Left ventricle myocardium superior (tissue), 1 donor: ENCODE results near the gene BNIPL. TPM values are rescaled to one million over a fixed set of nuclear protein-coding genes. Genes with fewer than 3 reads are reported as not detected.

Experiments used
- ATAC-seq: fragments of 200-7000 bp; cut with Tn5 transposase; one replicate; pipeline ENCODE4 v1.9.1; 2020; ENCODE audit warnings: mild to moderate bottlenecking, moderate library complexity
- DNase-seq: peaks from one replicate; pipeline ENCODE4 v3.0.0-alpha.2; 2020
- intact Hi-C: fragments of 100-400 bp; cut with micrococcal nuclease; formaldehyde crosslinking; loops from one replicate; pipeline ENCODE4 v1.11.0; 2022
- total RNA-seq: library from RNA; stranded (reverse); fragmentation: NEBNext Ultra II Directional; extraction: Animal tissue kit (Norgen Biotek cat#: 25700); gene quantifications from one replicate; pipeline ENCODE4 v1.2.1, GENCODE V29; 2021
- donor health status: DM: no; HTN: yes; CAD: no; lungs with severe emphysema.

BNIPL gene
- total RNA-seq, 1 donor from 2014 or later, result 0.32 TPM

DNA sequence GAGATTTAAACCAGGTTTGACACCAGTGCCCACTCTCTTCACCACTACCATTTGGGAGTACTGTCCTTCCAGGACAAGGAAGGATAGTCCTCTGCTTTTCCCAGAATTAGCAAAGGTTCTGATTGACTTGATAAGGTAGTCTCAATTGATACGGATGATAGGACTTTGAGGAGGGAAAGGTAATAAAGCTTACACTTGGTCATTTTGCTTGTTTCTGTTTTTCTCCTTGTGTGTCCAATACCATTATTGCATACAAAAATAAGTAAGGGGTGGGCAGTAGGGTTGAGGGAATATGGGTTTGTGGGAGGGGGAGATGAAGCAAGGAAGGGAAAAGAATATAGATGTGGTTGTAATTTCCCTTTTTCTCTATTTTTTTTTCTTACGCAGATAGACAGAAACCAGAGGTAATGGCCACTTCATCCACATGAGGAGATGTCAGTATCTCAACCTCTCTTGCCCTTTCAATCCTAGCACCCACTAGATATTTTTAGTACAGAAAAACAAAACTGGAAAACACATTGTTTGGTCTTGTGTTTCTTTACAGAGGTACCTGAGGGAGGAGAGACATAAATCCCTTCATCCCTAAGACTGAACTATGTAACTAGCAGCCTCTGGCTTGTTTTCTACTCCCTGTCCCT lies 13.8 kb downstream of the BNIPL start:
- intact Hi-C loops, result no loop called here

DNA sequence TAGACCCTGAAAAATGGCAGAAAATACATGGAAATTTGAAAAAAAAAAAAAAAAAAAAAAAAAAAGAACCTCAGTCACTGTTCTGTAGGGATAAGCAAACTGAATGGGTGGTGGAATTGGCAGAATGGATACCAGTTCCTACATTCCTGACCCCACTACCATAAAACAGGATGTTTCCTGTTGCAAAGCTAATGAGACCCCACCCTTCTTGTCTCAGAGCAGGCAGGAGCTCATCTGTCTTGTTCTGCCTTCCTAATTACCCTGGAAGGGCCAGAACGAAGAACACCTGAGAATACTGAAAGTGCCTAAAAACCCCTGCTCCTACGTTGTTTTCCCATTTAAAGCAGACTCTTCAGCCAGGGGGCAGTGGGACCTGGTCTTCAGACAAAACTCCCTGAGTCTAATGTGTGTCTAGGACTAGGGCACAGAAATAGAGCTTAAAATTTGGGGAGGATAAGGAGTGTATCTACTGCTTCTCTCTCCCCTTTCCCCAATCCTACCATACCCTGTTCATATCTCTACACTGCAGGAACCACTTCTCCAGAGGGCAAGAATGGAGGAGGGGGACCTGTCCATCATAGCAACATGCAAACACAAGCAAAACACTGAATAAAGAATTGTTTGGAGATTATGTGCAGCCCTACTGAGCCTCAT lies 15.1 kb downstream of the BNIPL start:
- no peak for ATAC-seq
- no peak for DNase-seq
- intact Hi-C loops, result no loop called here

More for the DNA sequence above, 13.8 kb downstream of the BNIPL start:
- DNase-seq (no peak), ATAC-seq (no peak)

DNA sequence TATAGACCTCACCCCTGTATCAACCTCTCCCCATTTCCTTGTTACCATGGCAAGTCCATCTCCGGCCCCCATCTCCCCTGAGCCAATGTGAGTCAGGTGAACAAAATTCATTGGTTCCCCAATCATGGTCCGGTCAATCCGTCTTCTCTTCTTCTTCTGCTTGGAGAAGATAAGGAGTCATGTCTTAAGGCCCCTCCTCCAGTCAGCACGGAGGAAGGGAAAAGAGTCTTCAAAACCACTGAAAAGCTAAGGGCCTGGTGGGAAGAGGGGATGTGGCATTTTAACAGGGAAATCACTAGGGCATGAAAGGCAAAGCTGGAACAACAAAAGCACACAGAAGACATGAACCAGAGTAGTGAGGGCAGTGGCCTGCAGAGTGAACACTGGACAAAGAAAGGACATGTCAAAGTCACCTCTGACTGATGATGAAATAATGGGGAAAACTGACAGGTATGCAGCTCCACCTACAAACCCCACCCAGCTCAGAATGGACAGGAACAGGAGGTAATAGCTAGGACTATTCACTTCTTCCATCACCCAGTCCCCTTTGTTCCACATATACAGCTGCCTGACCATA lies 18.7 kb downstream of the BNIPL start:
- intact Hi-C loops, result no loop called here
- ATAC-seq (no peak), DNase-seq (no peak)

DNA sequence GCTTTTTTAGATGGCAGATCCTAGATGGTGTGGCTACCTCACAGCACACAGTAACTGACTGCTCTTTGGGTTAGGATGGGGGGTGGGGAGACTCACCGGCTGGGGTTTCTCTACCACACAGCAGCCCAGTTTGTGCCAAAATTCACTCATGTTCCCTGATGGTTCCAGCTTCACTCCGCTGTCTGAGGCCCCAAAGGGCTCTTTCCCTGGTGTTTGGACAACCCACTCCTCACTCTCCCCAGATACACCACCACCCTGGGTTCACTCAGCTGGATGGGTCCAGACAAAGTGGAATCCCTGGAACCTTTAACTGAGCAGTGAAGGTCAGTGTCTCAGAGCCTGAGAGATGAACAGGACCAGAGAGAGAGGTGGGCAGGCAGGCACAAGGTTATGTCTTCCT lies 19.2 kb downstream of the BNIPL start:
- no peak for ATAC-seq
- intact Hi-C loops, result no loop called here

DNA sequence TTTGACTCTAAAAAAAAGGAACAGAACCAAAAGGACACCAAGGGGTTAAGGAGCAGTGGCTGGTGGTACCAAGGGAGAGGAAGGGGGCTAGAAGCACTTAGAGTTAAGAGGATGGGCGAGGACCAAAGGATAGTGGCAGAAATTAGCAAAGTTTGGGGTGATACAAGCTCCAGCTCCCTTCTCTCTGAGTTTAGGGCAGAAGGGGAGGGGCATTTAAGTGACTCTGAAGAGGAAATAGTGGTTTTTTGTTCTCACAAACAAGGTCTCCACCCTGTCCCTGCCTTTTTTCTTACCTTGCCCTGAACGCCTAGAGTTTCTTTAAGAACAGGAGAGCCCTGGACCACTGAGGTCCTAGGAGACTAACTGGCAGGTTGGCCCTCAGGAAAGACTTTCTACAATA lies 19.8 kb downstream of the BNIPL start:
- intact Hi-C loops, result no loop called here
- no peak for DNase-seq
- ATAC-seq, result no peak

More for the DNA sequence above, 19.2 kb downstream of the BNIPL start:
- DNase-seq, result no peak

DNA sequence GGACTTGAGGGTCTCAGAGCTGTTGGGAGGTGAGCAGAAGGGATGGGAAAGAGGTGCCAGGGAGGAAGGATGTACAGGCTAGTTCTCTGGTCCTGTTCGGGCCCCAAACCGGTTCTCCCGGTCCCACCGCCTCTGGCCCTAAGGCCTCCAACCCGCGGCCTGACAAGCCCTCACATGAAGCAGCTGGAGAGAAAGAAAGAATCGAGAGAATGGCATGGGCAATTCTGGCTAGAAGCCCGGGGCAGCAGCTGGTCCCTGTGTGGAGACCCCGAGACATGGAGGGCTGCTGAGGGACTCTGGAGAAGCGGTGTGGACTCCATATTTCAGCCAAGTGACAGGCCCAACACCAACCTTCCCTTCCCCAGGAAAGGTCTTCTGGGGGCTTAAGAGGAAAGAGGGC lies 22.3 kb downstream of the BNIPL start:
- intact Hi-C loops, result no loop called here
- ATAC-seq (peak; percentile 3), DNase-seq (no peak)

DNA sequence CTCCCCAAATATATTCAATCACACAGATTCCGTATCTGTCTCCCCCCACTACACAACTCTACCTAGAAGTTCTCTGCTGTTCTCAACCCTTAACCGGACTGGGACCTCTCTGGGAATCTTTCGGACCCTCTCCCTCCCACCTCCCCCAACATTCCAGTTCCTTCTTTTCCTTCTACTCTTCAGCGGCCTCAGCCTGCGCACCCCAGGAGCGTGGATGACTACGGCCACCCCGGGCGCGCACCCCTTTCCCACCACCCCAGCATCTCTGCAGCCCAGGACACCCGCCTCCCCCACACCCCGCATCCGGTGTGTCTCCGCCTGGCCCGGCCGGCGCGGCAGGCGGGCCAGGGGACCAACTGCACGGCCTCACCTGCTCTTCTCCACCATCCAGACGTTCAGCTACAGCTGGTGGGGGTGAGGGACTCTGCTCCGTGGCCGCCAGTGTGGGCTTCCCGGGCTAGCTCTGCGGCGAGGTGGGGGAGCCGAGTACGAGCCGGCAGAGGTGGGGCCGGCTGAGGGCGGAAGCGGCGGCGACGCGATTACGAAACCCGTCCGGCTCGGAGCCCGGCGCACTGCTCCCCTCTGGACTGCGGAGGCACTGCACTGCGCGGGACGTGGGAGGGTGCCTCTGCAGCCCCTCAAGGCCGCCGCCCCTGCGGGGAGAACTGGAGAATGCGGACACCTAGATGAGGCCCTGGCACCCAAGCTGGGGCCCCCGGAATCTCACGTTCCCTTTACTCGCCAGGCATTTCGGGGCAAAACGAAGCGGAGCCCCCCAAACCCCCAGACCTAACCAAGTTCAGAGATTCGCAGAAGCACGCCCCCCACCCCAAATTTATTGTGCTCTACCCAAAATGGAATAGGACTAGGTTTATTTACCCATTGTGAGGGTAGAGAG lies 23.0 kb downstream of the BNIPL start, which contains the start of gene CDC42SE1:
CDC42SE1 (minus strand) TSS at position 514 of the 898 bp plus-strand sequence. CDS start 3,892 bp downstream, outside the sequence.
- ATAC-seq (peak; percentile 92), DNase-seq (peak; percentile 93)
- intact Hi-C loops, result no loop called here

DNA sequence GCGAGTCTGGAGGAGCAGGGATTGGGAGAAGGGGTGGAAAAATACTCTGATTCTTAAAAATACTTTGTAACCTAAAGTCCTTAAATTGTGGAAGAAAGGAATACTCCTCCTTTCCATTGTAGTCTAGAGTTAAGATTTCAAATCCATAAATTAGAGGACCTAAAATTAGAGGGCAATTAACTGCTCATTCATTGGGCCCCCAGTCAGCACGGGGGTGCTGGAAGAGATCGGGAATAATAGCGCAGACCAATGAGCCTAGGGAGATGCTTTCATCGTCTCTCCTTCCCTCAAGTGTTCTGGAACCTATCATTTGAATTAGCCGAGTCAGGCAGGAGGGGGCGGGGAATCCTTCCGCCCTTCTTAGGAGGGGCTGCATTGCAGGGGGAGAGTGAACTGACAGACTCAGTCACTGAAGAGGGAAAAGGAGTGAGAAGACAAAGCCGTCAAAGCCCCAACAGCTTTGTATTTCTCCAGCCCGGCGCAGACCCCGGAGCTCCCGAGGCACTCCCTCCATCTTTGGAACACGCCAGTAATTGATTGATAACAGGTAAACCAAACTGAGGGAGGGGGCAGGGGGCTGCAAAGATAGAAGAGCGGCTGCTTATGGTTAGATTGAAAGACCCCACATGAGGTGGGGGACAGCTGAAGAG lies 23.7 kb downstream of the BNIPL start, which contains the start of gene MLLT11:
MLLT11 (plus strand) TSS at position 391 of the 650 bp plus-strand sequence. CDS start 6,828 bp downstream, outside the sequence.
- DNase-seq, result peak; percentile 50
- intact Hi-C loops, result no loop called here
- ATAC-seq, result peak; percentile 64

DNA sequence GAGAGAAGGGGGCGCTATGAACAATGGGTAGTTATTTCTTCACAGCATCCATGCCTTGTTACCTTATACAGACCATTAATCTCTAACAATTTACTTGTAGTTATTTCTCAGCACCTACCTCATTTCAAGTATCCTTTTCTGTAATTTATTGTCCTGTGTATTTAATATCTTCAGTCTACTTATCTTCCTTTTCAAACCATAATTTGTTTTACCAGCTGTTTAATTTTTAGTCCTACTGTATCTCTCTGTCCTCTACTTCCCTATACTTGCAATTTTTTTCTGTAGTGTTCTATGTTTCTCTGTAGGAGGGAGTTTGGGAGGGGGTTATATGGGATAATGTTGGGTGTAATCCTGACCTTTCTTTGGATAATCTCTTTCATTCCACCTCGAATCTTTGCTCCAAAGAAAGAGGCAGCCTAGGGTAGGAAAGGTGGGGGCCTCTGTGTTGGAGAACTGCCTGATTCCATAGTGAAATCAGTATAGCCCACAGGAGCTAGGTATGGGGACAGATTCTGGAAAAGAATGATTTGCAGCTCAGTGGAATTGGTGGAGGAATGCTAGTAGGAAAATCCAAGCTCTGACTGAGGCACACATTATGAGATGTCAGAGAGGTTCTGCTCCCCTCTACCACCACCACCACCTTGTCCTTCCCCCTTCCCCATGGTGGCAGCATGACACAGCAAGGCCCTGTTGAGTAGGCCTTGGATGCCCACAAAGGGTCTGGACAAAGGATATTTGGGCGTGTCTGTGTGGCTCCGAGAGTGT lies 24.5 kb downstream of the BNIPL start:
- intact Hi-C loops, result no loop called here
- no peak for ATAC-seq
- DNase-seq, result no peak

DNA sequence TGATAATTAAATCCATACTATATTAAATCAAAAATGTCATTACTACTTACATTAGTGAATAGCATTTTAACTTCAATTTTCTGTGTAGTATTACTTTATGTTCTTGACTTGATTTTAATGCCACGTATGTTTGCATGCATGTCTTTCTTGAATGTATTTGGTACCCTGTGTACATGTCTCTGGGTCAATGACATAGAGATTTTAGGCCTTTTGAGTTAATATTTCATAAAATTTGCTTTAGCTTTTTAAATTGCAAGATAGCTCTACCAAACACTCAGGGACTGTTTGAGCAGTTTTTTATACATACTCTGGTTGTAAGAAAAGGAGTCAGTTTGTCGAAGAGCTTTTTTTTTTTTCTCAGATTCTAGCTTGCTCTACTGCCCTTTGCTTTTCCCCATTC lies 25.3 kb downstream of the BNIPL start:
- intact Hi-C loops, result no loop called here
- no peak for DNase-seq
- ATAC-seq, result no peak

DNA sequence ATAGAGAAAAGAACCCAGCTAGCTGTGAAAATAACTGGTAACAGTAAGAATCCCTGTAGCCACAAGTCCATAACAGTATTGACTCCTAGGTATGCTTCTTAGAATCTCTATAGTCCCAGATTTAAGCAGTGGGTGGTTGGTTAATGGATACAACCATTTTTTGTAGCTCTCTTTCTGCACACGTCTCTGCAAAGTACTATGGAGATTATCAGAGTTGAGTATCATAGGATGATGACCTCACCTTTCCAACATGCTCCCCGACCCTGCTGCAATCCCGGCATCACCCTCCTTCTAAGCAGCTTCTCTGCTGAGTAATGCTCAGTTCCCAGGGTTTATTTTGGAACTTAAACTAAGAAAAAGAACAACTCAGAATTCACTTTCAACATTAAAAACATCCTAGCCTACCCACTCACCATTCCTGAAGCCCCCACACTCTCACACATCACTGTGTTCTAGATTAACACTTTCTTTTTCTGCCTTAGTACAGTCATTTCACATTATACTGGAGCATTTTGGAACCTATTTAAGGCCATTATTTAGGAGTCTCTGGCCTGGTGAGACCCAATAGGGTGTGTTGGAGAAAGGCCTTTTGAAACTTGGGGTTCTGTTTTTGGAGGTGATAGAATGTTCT lies 26.5 kb downstream of the BNIPL start:
- ATAC-seq, result no peak
- DNase-seq, result no peak
- intact Hi-C loops, result no loop called here

DNA sequence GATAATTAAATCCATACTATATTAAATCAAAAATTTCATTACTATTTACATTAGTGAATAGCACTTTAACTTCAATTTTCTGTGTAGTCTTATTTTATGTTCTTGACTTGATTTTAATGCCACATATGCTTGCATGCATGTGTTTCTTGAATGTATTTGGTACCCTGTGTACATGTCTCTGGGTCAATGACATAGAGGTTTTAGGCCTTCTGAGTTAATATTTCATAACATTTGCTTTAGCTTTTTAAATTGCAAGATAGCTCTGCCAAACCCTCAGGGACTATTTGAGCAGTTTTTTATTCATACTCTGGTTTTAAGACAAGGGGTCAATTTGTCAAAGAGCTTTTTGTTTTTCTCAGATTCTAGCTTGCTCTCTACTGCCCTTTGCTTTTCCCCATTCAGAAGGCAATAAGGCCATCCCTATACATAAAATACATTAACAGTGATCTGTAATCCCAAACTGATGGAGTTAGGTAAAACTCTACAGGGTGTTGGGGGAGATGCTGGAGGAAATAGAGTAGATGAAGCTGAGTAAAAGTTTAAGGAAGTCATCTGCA lies 28.8 kb downstream of the BNIPL start:
- ATAC-seq (no peak), DNase-seq (no peak)
- intact Hi-C loops, result no loop called here

DNA sequence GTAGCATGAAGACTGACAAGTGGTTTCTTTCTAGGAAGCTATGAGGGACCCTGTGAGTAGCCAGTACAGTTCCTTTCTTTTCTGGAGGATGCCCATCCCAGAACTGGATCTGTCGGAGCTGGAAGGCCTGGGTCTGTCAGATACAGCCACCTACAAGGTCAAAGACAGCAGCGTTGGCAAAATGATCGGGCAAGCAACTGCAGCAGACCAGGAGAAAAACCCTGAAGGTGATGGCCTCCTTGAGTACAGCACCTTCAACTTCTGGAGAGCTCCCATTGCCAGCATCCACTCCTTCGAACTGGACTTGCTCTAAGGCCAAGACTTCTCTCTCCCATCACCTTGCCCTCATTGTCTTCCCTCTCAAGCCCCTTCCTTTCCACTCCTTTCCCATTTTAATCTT lies 30.8 kb downstream of the BNIPL start:
- intact Hi-C loops, result no loop called here
- DNase-seq (no peak), ATAC-seq (no peak)

DNA sequence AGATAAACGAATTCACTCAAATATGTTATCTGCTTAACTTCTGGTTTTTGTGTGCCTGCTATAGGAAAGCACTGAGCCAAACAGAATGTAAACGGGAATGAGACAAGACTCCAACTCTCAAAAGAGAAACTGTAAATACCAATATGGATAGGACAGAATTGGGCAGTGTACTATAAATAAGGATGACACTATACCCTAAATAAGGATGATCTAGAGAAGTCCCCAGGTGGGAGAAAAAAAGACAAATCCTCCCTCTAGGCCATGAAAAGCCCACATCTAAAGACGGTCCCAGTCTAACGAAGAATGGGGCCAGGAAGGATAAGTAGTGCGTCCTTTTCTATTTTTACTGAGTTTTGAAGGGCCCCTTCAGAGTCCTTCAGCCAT lies 32.7 kb downstream of the BNIPL start:
- DNase-seq (no peak), ATAC-seq (no peak)
- intact Hi-C loops, result no loop called here

DNA sequence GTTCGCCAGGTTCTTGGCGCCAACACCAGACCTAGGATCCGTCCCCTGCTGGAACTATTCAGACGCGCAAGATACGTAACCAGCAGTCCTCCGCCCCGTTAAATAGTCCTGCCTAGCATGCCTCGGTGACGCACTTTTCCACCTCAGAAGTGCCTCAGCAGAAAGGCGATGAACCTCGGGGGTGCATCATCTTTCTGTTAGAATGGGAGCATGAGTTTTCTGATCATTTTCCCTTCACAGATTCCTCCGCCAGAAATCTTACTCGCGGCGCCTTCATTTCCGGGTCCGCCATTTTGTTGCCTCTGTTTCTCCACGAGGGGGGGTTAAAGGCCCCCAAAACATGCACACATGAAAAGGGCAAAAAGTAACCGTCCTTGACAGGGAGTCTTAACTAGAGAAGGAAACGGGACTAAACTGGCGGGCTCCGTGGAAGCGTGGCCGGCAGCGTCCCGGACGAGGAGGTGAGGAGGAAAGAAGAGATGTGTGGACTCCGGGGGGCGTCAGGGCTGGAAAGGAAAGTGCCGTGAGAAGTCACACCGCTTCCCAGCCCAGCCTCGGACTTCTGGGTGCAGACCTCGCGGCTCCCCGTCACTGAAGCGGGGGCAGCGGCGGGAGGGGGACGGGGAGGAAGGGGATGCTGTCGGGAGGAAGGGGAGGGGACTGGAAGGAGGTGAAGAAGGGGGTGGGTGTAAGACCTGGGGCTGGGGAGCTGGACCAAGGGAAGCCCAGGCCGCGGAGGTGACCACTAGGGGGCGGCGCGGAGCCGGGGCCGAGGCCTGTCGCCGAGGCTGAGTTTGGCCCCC lies 34.3 kb downstream of the BNIPL start, which contains the start of gene GABPB2:
GABPB2 (plus strand) TSS at position 288 of the 803 bp plus-strand sequence. CDS start 17,429 bp downstream, outside the sequence.
- ATAC-seq (peak; percentile 94), DNase-seq (peak; percentile 95)
- intact Hi-C loops, result no loop called here

DNA sequence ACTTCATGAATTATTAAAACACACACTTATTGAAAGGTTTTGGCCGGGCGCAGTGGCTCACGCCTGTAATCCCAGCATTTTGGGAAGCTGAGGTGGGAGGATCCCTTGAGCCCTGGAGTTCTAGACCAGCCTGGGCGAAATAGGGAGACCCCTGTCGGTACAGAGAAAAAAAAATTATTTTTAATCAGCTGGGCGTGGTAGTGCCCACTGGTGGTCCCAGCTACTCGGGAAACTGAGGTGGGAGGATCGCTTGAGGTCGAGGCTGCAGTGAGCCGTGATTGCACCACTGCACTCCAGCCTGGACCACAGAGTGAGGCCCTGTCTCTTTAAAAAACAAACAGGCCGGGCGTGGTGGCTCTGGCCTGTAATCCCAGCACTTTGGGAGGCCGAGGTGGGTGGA lies 35.8 kb downstream of the BNIPL start:
- no peak for DNase-seq
- intact Hi-C loops, result no loop called here
- no peak for ATAC-seq
